Measurements from ENCODE around the gene COL19A1.
"Not testable (repeated sequence)": the region's sequence is repeated elsewhere in the genome, so short reads cannot be mapped to it uniquely, and the experiment has no call there.

The COL19A1 gene

GRCh38 chr6:69866770-69867638 is 648 bp downstream of the COL19A1 start:
- DNase-seq, result no peak

DNA sequence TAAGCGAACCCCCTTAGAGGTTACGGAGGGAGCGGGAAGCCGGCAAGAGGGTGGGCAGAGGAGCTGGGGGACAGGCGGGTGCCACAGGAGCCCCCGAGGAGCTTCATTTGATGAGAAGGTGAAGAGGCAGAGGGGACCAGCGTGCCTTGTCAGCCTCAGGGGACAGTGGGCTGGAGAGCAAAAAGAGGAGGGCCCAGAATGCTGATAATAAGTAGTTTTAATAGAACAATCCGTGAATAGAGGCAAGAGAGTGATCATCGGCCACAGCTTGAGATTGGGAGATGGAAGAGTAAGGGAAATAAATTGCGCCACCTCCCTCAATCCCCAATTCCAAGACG is 1.3 kb downstream of the COL19A1 start:
- no peak for DNase-seq

DNA sequence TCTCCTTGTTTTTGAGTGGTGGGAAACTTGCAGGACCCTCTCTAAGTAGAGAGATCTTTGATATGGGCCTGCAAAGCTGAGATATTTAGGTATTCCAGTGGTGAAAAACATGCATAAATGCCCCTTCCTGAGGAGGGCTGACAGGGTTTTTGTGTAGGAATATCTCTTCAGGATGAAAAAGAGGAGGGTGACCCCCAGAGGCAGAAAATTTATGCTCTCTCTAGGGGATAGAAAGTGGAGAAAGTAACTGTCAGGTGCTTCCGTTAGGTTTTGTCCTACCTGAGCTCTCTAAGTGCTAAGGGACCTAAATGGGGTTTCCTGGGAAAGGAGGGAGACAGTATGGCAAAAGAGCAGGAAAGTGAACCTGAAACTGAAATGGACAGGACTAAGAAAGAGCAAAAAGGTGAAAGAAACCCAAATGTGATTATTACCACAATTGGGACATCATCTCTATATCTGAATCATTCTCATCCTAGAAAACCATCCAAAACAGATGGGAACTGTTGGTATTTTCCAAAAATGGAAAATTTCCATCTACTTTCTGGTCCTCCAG is 2.0 kb downstream of the COL19A1 start:
- no peak for DNase-seq

- no peak for DNase-seq
Measured at GRCh38 chr6:69868961-69869360, 2.6 kb downstream of the COL19A1 start.

DNA sequence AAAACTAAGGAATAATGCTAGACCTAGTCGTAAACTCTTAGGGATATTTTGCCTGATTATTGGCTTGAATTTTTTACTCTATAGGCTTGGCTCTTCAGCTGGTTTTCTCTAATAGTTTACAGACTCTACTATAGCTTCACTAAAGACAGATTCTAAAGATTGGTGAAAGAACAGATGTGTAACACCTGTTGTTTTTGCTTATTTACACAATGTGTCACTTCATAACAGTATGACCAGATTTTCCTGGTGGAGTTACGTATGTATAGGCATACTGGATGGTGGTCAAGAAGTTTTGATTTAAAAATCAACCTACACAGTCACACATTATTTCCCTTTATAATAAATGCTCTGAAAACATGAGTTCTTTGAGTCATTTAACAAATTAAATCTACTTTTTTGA is 4.8 kb downstream of the COL19A1 start:
- no peak for DNase-seq

DNA sequence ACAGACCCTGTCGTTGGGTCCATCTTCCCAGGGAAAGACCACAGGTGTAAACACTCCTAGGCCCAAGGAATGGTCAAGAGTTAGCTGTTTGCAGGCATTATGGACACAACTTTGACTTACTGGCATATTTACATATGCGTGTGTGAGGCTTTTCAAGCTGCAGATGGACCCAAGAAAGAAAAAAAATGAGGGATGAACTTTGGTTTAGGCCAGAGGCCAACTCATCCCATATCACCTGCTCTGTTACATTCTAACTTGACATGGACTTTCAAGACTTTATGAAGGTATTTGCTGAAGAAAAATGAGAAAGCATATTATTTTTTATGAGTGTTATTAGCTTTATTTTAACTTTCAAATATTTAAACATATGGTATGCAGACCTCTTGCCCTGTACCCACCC is 6.9 kb downstream of the COL19A1 start:
- DNase-seq, result no peak

DNA sequence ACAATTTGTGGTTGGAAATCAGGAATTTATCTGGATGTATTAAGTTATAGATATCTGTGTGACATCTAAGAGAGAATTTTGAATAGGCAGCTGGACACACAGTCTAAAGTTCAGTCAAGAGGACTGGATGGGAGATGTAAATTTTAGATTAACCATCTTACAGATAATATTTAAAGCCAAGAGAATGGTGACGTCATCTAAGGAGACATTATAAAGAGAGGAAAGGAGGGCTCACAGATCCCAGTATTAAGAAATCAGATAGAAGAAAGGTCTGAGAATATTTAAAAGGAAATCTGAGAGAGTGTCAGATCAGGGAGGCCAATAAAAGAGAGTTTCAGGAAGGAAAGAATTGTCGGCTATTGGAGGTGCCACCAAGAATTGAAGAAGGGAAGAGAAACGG is 9.4 kb downstream of the COL19A1 start:
- DNase-seq, result no peak

- no peak for DNase-seq
Measured at GRCh38 chr6:69878795-69879194, 12.4 kb downstream of the COL19A1 start.

- DNase-seq, result no peak
Measured at GRCh38 chr6:69880601-69881000, 14.2 kb downstream of the COL19A1 start.

DNA sequence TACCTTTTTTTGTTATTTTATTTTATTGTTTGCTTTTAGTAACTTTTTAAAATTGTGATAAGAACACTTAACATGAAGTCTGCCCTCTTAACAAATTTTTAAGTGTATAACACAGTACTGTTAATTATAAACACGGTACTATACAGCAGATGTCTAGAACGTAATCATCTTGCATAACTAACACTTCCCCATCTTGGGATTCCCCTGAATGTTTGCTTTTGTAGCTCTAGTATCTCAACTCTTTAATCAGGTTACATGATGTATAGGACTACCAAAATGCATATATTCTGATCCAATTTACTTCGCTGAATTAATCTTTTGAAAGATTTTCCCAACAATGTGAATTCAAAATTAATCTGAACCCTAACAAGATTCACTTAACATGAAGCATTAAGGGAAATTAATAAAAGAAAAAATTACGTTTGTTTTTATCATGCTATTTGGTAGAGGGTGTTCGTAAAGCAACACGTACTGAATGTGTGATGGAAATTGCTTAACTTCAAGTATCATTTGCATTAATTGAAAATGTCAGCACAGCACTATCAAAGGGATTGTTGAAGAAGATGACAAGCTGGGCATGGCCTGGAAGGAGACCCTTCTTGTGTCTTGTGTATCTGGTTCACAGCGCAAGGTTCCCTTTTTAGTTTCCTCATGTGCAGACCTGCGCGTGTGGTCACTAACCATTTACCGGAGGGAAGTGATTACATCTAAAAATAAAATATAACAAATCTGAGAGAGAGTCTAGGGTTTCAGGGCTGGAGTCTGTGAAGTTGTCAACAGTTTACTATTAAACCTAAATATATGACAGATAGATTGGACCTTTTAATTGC is 15.2 kb downstream of the COL19A1 start:
- no peak for DNase-seq

GRCh38 chr6:69883551-69883950 is 17.2 kb downstream of the COL19A1 start:
- no peak for DNase-seq

DNA sequence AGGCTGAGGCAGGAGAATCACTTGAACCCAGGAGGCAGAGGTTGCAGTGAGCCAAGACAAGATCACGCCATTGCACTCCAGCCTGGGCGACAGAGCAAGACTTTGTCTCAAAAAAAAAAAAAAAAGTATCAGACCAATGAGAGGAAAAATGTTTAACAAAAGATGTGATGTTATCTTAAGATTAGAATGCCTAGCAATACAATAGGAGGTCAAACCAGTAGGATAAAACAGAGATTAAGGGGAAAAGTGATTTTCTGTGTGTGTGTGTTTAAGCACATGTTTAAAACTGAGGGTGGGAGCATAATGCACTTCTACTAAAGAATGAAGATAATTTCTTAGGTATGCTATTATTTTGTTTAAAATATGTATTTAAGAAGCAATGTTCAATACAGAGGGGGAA is 17.9 kb downstream of the COL19A1 start:
- DNase-seq, result no peak

DNA sequence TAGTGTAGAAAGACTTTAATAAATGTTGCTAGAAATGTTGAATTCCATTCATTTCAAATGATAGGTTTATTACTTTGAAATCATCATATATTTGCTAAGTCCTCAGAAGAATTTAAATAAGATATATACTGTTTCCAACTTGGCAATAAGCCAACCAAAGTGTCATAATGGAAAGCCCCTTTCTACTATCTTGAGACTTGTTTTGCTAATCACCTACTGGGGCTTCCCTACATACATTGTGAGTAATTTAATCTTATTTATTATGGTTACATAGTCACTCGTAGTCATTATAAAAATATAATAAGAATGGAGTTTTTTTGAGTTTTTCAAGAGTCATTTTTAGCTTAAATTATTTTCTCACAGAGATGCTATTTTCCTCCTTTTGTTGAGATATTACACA is 20.7 kb downstream of the COL19A1 start:
- DNase-seq, result no peak

GRCh38 chr6:69887714-69888345 is 21.5 kb downstream of the COL19A1 start:
- DNase-seq, result no peak

GRCh38 chr6:69888482-69889233 is 22.3 kb downstream of the COL19A1 start:
- no peak for DNase-seq

GRCh38 chr6:69889234-69889974 is 23.0 kb downstream of the COL19A1 start:
- DNase-seq, result not testable (repeated sequence)

- DNase-seq, result not testable (repeated sequence)
Measured at GRCh38 chr6:69892561-69892960, 26.2 kb downstream of the COL19A1 start.

GRCh38 chr6:69893266-69893665 is 26.9 kb downstream of the COL19A1 start:
- not testable (repeated sequence) for DNase-seq

DNA sequence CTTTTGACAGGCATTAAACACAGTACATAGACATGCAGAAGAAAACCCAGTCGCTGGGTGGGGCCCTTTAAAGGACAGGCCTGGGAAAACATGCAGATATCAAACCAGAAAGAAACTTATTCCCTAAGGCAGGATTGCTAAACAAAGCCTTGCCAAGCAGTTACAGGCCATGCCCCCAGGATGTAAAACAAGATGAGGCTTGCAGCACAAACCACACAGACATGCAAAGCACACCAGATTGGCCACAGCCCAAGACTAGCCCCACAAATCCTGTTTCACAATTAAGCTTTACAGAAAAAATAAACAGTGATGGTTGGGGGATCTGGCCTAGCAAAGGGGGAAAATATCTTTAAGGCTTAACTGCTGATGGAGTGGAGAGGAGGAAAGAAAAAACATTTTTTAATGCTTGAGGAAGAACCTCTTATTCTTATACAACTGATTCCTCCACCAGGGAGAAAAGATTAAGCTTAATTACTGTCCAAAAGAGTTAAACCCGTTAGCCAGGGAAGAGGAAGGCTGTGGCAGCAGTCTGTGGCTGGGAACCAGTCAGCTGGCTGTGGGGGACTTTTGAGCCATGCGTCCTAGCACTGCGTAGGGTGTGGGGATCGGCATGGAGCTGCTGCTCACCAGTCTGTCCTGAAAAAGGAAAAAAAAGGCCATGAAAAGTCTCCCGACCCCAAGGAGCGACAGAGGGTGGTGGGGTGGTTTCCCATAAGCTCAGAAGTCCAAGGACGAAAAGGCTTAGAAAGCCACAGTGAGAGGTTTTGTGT is 28.4 kb downstream of the COL19A1 start:
- DNase-seq, result no peak

- no peak for DNase-seq
Measured at GRCh38 chr6:69895396-69895795, 29.0 kb downstream of the COL19A1 start.

DNA sequence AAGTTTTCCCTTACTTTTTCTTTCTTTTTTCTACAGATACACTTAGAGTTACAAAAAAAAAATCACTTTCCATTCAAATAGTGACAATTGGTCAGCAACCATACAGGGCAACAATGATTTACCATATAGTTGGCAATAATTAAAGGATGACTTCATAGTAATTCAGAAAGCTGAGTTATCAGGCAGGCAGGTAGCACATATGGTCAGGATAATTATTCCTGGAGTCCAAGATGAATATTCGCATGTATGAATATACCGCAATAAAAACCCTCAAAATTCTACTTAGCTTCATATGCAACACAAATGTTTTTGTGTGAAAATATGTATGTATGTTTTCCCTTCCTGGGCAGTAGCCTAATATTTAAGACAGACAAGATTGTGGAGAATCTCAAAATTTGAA is 34.5 kb downstream of the COL19A1 start:
- DNase-seq, result no peak
